Ishikawa (cell line): ENCODE results near the gene FHIP1A.

Source experiments
- CEBPB ChIP-seq: IDR thresholded peaks from 2 replicates; pipeline ENCODE4 v1.6.1; 2012
- FOXM1 ChIP-seq: IDR thresholded peaks from 2 replicates; pipeline ENCODE4 v1.6.1; 2012; ENCODE audit warnings: low read depth, borderline replicate concordance
- NFIC ChIP-seq: IDR thresholded peaks from 2 replicates; pipeline ENCODE4 v1.6.1; 2012
- RAD21 ChIP-seq: IDR thresholded peaks from 2 replicates; pipeline ENCODE4 v1.6.1; 2012; ENCODE audit warnings: low read depth
- TAF1 ChIP-seq: IDR thresholded peaks from 2 replicates; pipeline ENCODE4 v1.6.1; 2012; ENCODE audit warnings: low read depth, mild to moderate bottlenecking
- TCF12 ChIP-seq: IDR thresholded peaks from 2 replicates; pipeline ENCODE4 v1.6.1; 2012; ENCODE audit warnings: low read depth
- TEAD4 ChIP-seq: IDR thresholded peaks from 2 replicates; pipeline ENCODE4 v1.6.1; 2012
- YY1 ChIP-seq: IDR thresholded peaks from 2 replicates; pipeline ENCODE4 v1.6.1; 2012; ENCODE audit warnings: low read depth
- TF ChIP-seq, protein P1 (sequence below): IDR thresholded peaks from 2 replicates; pipeline ENCODE4 v1.6.1; 2012
- TF ChIP-seq, protein P2 (sequence below): IDR thresholded peaks from 2 replicates; pipeline ENCODE4 v1.6.1; 2012; ENCODE audit warnings: low read depth, mild to moderate bottlenecking

DNA sequence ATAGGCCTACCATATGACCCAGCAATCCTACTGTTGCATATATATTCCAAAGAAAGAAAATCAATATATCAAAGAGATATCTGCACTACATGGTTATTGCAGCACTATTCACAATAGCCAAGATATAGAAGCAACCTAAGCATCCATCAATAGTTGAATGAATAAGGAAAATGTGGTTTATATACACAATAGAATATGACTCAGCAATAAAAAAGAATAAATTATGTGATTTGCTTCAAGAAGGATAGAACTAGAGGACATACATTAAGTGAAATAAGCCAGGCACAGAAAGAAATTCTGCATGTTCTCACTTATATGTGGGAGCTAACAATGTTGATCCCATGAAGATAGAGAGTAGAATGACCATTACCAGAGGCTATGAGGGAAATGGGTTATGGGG is 13.1 kb upstream of the FHIP1A start:
- TF ChIP-seq RAD21 = no peak
- TF ChIP-seq, protein P1, sequence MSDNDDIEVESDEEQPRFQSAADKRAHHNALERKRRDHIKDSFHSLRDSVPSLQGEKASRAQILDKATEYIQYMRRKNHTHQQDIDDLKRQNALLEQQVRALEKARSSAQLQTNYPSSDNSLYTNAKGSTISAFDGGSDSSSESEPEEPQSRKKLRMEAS = no peak
- no peak for TF ChIP-seq FOXM1
- TF ChIP-seq CEBPB = no peak
- no peak for TF ChIP-seq NFIC
- TF ChIP-seq TAF1 = no peak
- no peak for TF ChIP-seq YY1
- no peak for TF ChIP-seq TCF12
- TF ChIP-seq, protein P2, sequence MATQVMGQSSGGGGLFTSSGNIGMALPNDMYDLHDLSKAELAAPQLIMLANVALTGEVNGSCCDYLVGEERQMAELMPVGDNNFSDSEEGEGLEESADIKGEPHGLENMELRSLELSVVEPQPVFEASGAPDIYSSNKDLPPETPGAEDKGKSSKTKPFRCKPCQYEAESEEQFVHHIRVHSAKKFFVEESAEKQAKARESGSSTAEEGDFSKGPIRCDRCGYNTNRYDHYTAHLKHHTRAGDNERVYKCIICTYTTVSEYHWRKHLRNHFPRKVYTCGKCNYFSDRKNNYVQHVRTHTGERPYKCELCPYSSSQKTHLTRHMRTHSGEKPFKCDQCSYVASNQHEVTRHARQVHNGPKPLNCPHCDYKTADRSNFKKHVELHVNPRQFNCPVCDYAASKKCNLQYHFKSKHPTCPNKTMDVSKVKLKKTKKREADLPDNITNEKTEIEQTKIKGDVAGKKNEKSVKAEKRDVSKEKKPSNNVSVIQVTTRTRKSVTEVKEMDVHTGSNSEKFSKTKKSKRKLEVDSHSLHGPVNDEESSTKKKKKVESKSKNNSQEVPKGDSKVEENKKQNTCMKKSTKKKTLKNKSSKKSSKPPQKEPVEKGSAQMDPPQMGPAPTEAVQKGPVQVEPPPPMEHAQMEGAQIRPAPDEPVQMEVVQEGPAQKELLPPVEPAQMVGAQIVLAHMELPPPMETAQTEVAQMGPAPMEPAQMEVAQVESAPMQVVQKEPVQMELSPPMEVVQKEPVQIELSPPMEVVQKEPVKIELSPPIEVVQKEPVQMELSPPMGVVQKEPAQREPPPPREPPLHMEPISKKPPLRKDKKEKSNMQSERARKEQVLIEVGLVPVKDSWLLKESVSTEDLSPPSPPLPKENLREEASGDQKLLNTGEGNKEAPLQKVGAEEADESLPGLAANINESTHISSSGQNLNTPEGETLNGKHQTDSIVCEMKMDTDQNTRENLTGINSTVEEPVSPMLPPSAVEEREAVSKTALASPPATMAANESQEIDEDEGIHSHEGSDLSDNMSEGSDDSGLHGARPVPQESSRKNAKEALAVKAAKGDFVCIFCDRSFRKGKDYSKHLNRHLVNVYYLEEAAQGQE = no peak
- no peak for TF ChIP-seq TEAD4
